Cardiac atrium fibroblast (primary cell): ENCODE measurements around the gene PRICKLE4. TPM values are rescaled to one million over a fixed set of nuclear protein-coding genes. Genes with fewer than 3 reads are reported as not detected.

ENCODE experiments used
- total RNA-seq: library from RNA; depleted of rRNA; stranded (reverse); fragments of >200 nt; gene quantifications from 2 replicates; pipeline ENCODE4 v1.2.3, GENCODE V29; 2015

Gene PRICKLE4, protein sequence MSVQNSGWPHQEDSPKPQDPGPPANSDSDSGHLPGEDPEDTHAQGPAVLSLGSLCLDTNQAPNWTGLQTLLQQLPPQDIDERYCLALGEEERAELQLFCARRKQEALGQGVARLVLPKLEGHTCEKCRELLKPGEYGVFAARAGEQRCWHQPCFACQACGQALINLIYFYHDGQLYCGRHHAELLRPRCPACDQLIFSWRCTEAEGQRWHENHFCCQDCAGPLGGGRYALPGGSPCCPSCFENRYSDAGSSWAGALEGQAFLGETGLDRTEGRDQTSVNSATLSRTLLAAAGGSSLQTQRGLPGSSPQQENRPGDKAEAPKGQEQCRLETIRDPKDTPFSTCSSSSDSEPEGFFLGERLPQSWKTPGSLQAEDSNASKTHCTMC
- total RNA-seq, result not detected in 2 replicates

DNA sequence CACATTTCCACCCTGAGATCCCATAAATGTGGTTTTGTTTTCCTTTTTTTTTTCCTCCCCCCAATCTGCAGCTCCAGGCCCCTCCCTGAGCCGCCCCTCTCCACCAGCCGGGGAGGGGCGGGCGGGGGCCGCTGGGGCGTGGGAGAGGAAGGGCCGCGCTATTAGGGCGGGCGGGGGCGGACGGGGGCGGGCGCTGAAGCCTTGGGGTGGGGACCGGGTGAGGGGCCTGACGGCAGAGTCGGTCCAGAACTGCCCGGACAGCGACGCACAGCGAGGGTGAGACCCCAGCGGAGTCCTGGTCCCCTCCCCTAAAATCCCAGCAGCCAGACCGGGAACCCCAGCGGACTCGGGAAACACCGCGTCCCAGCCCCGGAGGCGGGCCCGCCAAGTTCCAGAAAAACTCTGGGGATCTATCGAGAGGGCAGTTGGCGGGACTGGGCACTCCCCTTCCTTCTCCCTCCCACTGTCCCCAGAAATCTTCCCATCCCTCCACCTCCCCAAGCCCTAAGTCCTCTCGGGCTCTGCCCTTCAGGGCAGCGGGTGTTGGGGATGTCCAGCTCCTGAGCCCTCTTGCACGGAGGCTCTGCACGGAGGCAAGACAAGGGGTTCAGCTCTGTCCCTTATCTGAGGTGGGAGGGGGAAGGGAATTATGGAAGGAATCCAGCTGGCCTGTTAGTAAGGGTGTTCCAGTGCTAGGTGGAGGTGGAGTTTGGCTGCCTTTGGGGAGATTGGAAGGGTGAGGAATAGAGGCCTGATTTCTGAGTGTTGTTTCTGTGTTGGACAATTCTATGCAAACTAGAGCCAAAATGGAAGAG lies at the start of gene PRICKLE4:
Gene PRICKLE4, plus strand, starts transcription at position 232 of the 815 bp plus-strand sequence. CDS start 2,692 bp downstream, outside the sequence.

DNA sequence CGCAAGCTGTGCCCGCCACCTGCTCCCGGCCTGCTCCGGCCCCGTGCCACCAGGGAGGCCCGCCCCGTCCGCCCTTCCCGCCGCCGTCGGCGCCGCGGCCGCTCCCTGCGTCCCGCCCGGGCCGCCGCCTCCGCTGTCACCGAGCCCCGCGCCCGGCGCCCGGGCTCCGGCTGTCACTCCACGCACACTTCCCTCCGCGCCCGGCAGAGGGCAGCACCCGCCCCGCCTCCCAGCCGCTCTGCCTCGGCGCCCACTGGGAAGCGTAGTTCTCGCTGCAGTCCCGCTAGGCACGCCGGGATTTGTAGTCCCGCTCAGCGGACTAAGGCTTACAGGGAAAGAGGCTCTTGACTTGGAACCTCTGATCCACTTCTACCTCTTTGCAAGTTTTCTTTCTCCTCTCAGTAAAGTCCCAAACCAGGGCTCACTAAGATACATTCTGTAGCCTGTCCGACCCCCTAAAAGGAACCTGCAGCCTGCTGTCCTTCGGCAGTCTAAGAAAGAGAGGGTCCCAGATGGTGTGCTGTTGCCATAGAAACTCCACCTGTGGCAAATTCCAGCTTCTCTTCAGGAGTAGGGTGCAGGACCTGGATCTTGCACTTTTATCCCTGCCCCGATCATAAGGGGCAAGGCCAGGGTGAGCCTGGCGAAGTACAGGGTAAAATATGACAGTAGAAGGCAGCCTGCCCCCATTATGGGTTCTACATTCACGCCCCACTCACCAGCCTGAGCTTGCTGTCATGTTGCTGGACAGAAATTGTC lies 45.0 kb upstream of the PRICKLE4 start, which contains the start of gene TFEB:
Gene TFEB, minus strand, starts transcription at position 182 of the 759 bp plus-strand sequence. CDS start 44,395 bp downstream, outside the sequence.

GRCh38 chr6:41747256-41748101 lies 33.1 kb upstream of the PRICKLE4 start, which contains the start of gene PGC:
Gene PGC (minus strand): TSS chr6:41747397. CDS start chr6:41747334, 63 bp downstream.

DNA sequence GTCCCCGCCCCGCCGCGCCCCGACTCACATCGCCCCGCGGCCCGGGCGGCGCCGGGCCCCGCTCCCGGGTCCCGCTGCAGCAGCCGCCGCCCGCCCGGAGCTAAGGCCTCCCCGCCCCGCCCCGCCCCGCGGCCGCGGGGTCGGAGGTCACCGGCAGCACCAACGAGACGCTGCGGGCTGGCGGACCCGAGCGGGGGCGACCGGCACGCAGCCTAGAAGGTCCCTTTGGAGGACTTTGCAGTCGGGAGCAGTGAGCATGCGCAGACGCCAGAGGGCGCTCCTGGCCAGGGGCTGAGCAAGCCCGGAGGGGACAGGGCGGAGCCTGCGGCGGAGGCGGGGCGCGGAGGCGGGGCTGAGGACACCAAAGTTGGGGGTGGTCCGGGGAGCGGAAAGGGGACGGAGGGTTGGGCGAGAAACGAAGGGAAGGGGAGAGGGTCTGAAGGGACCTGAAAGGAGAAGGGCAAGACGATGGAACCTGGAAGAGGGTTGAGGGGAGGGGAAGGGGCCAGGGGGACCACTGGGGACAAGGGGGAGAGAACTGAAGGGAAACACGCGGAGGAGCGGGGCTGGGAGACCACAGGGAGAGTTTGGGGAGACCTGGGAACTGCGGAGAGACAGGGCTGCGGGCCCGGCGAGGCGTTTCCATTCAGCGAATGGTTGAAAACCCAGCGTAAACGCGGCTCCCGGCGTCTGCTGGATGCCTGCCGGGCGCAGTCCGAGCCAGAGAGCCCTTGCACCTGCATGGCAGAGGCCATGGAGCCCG lies 613 bp upstream of the PRICKLE4 start, which contains the start of gene FRS3:
Gene FRS3, minus strand, starts transcription at position 113 of the 763 bp plus-strand sequence. CDS start 2,913 bp downstream, outside the sequence.

GRCh38 chr6:41787219-41787917 lies 6.8 kb downstream of the PRICKLE4 start, which contains the start of gene TOMM6:
Gene TOMM6 (plus strand): TSS chr6:41787694. CDS start chr6:41787698, 4 bp downstream.

Other genes starting within 250 kb of the PRICKLE4 start
- 2.1 and 4.7 TPM in 2 replicates for gene FOXP4, start 234.4 kb upstream of the PRICKLE4 start, total RNA-seq
- 9.6 and 13.7 TPM in 2 replicates for gene MDFI, start 142.3 kb upstream of the PRICKLE4 start, total RNA-seq
- gene TFEB, start 45.2 kb upstream of the PRICKLE4 start, total RNA-seq, result 3.7 and 7.0 TPM in 2 replicates
- not detected in 2 replicates for gene PGC, start 33.4 kb upstream of the PRICKLE4 start, total RNA-seq
- gene FRS3, start 882 bp upstream of the PRICKLE4 start, total RNA-seq, result 1.9 and 2.3 TPM in 2 replicates
- gene TOMM6, start 6.9 kb downstream of the PRICKLE4 start, total RNA-seq, result 134 and 141 TPM in 2 replicates
- 0.36 and 0.65 TPM in 2 replicates for gene USP49, start 114.6 kb downstream of the PRICKLE4 start, total RNA-seq
- 12.2 and 12.6 TPM in 2 replicates for gene MED20, start 140.4 kb downstream of the PRICKLE4 start, total RNA-seq
- 10.8 and 20.1 TPM in 2 replicates for gene BYSL, start 140.7 kb downstream of the PRICKLE4 start, total RNA-seq
- 102 and 104 TPM in 2 replicates for gene CCND3, start 161.0 kb downstream of the PRICKLE4 start, total RNA-seq